HepG2 (cell line): ENCODE data around the gene VPS13D. TPM values are rescaled to one million over a fixed set of nuclear protein-coding genes. Genes with fewer than 3 reads are reported as not detected.

Experiments used
- ARNT ChIP-seq: fragments of 450-650 bp; IDR thresholded peaks from 2 replicates; pipeline ENCODE4 v1.6.1; 2017
- DNMT3B ChIP-seq: conservative IDR thresholded peaks from 2 replicates; pipeline ENCODE4 v1.6.1; 2016; ENCODE audit warnings: missing biosample characterization, control low read depth
- MXD4 ChIP-seq: IDR thresholded peaks from 2 replicates; pipeline ENCODE4 v1.6.1; 2016; ENCODE audit warnings: mild to moderate bottlenecking, missing biosample characterization, missing genetic modification reagents
- ZFP82 ChIP-seq: sonication (generic); formaldehyde crosslinking; IDR thresholded peaks from 2 replicates; pipeline ENCODE4 v1.5.1; 2020; ENCODE audit warnings: mild to moderate bottlenecking, missing genetic modification reagents, borderline replicate concordance
- ZKSCAN5 ChIP-seq: sonication (generic); formaldehyde crosslinking; IDR thresholded peaks from 2 replicates; pipeline ENCODE4 v1.5.1; 2020; ENCODE audit warnings: mild to moderate bottlenecking, missing genetic modification reagents
- ZNF724P ChIP-seq: sonication (generic); formaldehyde crosslinking; IDR thresholded peaks from 2 replicates; pipeline ENCODE4 v1.8.0; 2022; ENCODE audit warnings: missing genetic modification reagents, borderline replicate concordance
- polyA plus RNA-seq, 8 experiments: library from polyadenylated mRNA; depleted of rRNA in 3 of 8; stranded (reverse) in 7 of 8; unstranded in 1 of 8; fragments of >200 nt; fragmentation: Illumina TruSeq in 4 of 8; extraction: Trizol in 4 of 8; gene quantifications; 2 replicates each; pipeline versions ENCODE4 v1.2.1 to v1.2.3, GENCODE V29; 2011 to 2016; ENCODE audit warnings: low read depth in 4 of 8, missing spikeins in 1 of 8, mixed read lengths in 1 of 8; ENCODE audit not compliant: insufficient read depth in 1 of 8
- total RNA-seq, 5 experiments: library from RNA; depleted of rRNA; stranded (reverse); fragments of >200 nt; fragmentation: Illumina TruSeq; extraction: Trizol; gene quantifications; 2 replicates each; pipeline ENCODE4 v1.2.3, GENCODE V29; 2016; ENCODE audit warnings: low read depth in 1 of 5
- TF ChIP-seq, protein P1 (sequence below): sonication (generic); formaldehyde crosslinking; IDR thresholded peaks from 2 replicates; pipeline ENCODE4 v1.5.0; 2020; ENCODE audit warnings: mild to moderate bottlenecking, missing genetic modification reagents, borderline replicate concordance
- TF ChIP-seq, protein P2 (sequence below): sonication (generic); formaldehyde crosslinking; IDR thresholded peaks from 2 replicates; pipeline ENCODE4 v1.8.1; 2023; ENCODE audit warnings: mild to moderate bottlenecking, missing genetic modification reagents
- TF ChIP-seq, protein P3 (sequence below): fragments of 450-650 bp; IDR thresholded peaks from 2 replicates; pipeline ENCODE4 v1.6.1; 2017
- TF ChIP-seq, protein P4 (sequence below): sonication (generic); formaldehyde crosslinking; IDR thresholded peaks from 2 replicates; pipeline ENCODE4 v1.5.0; 2020; ENCODE audit warnings: missing genetic modification reagents
- TF ChIP-seq, protein P5 (sequence below): sonication (generic); formaldehyde crosslinking; IDR thresholded peaks from 2 replicates; pipeline ENCODE4 v1.8.0; 2022; ENCODE audit warnings: mild to moderate bottlenecking, missing genetic modification reagents, moderate library complexity

VPS13D gene
- total and polyA plus RNA-seq, 2 of the 13 experiments (the other 11 are each of a cell fraction or from before 2014, with no cell fraction given) = 8.6 to 13.9 TPM

DNA sequence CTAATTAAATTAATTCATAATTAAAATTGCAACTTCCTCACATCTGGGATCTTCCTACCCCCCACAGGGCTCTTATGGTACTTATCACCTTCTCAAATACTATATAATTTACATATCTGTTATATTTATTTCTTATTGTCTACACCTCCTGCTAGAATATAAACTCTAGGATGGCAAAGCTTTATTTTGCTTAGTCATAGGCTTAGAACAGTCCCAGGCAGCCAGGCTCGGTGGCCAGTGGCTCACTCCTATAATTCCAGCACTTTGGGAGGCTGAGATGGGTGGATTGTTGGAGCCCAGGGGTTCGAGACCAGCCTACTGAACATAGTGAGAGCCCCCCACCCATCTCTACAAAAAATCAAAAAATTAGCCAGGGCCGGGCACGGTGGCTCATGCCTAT is 10.0 kb upstream of the VPS13D start (continued):
- TF ChIP-seq, protein P1, sequence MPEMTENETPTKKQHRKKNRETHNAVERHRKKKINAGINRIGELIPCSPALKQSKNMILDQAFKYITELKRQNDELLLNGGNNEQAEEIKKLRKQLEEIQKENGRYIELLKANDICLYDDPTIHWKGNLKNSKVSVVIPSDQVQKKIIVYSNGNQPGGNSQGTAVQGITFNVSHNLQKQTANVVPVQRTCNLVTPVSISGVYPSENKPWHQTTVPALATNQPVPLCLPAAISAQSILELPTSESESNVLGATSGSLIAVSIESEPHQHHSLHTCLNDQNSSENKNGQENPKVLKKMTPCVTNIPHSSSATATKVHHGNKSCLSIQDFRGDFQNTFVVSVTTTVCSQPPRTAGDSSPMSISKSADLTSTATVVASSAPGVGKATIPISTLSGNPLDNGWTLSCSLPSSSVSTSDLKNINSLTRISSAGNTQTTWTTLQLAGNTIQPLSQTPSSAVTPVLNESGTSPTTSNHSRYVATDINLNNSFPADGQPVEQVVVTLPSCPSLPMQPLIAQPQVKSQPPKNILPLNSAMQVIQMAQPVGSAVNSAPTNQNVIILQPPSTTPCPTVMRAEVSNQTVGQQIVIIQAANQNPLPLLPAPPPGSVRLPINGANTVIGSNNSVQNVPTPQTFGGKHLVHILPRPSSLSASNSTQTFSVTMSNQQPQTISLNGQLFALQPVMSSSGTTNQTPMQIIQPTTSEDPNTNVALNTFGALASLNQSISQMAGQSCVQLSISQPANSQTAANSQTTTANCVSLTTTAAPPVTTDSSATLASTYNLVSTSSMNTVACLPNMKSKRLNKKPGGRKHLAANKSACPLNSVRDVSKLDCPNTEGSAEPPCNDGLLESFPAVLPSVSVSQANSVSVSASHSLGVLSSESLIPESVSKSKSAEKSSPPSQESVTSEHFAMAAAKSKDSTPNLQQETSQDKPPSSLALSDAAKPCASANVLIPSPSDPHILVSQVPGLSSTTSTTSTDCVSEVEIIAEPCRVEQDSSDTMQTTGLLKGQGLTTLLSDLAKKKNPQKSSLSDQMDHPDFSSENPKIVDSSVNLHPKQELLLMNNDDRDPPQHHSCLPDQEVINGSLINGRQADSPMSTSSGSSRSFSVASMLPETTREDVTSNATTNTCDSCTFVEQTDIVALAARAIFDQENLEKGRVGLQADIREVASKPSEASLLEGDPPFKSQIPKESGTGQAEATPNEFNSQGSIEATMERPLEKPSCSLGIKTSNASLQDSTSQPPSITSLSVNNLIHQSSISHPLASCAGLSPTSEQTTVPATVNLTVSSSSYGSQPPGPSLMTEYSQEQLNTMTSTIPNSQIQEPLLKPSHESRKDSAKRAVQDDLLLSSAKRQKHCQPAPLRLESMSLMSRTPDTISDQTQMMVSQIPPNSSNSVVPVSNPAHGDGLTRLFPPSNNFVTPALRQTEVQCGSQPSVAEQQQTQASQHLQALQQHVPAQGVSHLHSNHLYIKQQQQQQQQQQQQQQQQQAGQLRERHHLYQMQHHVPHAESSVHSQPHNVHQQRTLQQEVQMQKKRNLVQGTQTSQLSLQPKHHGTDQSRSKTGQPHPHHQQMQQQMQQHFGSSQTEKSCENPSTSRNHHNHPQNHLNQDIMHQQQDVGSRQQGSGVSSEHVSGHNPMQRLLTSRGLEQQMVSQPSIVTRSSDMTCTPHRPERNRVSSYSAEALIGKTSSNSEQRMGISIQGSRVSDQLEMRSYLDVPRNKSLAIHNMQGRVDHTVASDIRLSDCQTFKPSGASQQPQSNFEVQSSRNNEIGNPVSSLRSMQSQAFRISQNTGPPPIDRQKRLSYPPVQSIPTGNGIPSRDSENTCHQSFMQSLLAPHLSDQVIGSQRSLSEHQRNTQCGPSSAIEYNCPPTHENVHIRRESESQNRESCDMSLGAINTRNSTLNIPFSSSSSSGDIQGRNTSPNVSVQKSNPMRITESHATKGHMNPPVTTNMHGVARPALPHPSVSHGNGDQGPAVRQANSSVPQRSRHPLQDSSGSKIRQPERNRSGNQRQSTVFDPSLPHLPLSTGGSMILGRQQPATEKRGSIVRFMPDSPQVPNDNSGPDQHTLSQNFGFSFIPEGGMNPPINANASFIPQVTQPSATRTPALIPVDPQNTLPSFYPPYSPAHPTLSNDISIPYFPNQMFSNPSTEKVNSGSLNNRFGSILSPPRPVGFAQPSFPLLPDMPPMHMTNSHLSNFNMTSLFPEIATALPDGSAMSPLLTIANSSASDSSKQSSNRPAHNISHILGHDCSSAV (CRISPR knock-in tag) = no peak
- TF ChIP-seq, protein P2, sequence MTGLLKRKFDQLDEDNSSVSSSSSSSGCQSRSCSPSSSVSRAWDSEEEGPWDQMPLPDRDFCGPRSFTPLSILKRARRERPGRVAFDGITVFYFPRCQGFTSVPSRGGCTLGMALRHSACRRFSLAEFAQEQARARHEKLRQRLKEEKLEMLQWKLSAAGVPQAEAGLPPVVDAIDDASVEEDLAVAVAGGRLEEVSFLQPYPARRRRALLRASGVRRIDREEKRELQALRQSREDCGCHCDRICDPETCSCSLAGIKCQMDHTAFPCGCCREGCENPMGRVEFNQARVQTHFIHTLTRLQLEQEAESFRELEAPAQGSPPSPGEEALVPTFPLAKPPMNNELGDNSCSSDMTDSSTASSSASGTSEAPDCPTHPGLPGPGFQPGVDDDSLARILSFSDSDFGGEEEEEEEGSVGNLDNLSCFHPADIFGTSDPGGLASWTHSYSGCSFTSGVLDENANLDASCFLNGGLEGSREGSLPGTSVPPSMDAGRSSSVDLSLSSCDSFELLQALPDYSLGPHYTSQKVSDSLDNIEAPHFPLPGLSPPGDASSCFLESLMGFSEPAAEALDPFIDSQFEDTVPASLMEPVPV (CRISPR knock-in tag) = no peak
- TF ChIP-seq DNMT3B (no peak), ZFP82 (CRISPR knock-in tag) (no peak), ARNT (no peak), ZKSCAN5 (CRISPR knock-in tag) (no peak), MXD4 (CRISPR knock-in tag) (no peak), ZNF724P (CRISPR knock-in tag) (no peak)
- TF ChIP-seq, protein P3, sequence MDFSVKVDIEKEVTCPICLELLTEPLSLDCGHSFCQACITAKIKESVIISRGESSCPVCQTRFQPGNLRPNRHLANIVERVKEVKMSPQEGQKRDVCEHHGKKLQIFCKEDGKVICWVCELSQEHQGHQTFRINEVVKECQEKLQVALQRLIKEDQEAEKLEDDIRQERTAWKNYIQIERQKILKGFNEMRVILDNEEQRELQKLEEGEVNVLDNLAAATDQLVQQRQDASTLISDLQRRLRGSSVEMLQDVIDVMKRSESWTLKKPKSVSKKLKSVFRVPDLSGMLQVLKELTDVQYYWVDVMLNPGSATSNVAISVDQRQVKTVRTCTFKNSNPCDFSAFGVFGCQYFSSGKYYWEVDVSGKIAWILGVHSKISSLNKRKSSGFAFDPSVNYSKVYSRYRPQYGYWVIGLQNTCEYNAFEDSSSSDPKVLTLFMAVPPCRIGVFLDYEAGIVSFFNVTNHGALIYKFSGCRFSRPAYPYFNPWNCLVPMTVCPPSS = no peak
- TF ChIP-seq, protein P4, sequence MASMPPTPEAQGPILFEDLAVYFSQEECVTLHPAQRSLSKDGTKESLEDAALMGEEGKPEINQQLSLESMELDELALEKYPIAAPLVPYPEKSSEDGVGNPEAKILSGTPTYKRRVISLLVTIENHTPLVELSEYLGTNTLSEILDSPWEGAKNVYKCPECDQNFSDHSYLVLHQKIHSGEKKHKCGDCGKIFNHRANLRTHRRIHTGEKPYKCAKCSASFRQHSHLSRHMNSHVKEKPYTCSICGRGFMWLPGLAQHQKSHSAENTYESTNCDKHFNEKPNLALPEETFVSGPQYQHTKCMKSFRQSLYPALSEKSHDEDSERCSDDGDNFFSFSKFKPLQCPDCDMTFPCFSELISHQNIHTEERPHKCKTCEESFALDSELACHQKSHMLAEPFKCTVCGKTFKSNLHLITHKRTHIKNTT = no peak
- TF ChIP-seq, protein P5, sequence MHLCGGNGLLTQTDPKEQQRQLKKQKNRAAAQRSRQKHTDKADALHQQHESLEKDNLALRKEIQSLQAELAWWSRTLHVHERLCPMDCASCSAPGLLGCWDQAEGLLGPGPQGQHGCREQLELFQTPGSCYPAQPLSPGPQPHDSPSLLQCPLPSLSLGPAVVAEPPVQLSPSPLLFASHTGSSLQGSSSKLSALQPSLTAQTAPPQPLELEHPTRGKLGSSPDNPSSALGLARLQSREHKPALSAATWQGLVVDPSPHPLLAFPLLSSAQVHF (CRISPR knock-in tag) = no peak
